Neural crest cell (in vitro differentiated cells): Measurements from ENCODE around the gene CACNA2D3. TPM values are rescaled to one million over a fixed set of nuclear protein-coding genes. Genes with fewer than 3 reads are reported as not detected.

Experiments
- DNase-seq: peaks from one replicate; pipeline ENCODE4 v3.0.0; 2021; ENCODE audit warnings: low read depth, mixed read lengths, low spot score
- H3K27ac Mint-ChIP-seq: one replicate; pipeline ENCODE4 v1.8.0; 2021; ENCODE audit warnings: mild to moderate bottlenecking, mixed read lengths; ENCODE audit not compliant: unreplicated experiment
- H3K27me3 Mint-ChIP-seq: 2 replicates; pipeline ENCODE4 v1.8.0; 2021; ENCODE audit warnings: low read depth, mild to moderate bottlenecking, mixed read lengths
- H3K36me3 Mint-ChIP-seq: 2 replicates; pipeline ENCODE4 v1.8.0; 2021; ENCODE audit warnings: low read depth, mild to moderate bottlenecking, mixed read lengths
- H3K4me1 Mint-ChIP-seq: 2 replicates; pipeline ENCODE4 v1.8.0; 2021; ENCODE audit warnings: mixed read lengths
- H3K4me3 Mint-ChIP-seq: one replicate; pipeline ENCODE4 v1.8.0; 2021; ENCODE audit warnings: mild to moderate bottlenecking, mixed read lengths
- H3K9me3 Mint-ChIP-seq: 2 replicates; pipeline ENCODE4 v1.8.0; 2021; ENCODE audit warnings: mixed read lengths
- CTCF ChIP-seq: fragments of 200-600 bp; sonication (generic); conservative IDR thresholded peaks from 2 replicates; pipeline ENCODE4 v1.5.0; 2021; ENCODE audit warnings: antibody characterized with exemption, mild to moderate bottlenecking
- total RNA-seq: library from RNA; stranded (reverse); gene quantifications from 2 replicates; pipeline ENCODE4 v1.2.1, GENCODE V29; 2021

CACNA2D3 gene
- total RNA-seq, 1 donor from 2014 or later, result 0.82 TPM

GRCh38 chr3:54760201-54760600 is 637.8 kb downstream of the CACNA2D3 start:
- no peak for TF ChIP-seq CTCF
- DNase-seq, result no peak
- Mint-ChIP-seq H3K27me3 (no peaks in the 10 kb centered on the region), H3K27ac (no peak overlapping the region), H3K9me3 (peaks cover 4% of the 10 kb centered on the region), H3K36me3 (no peaks in the 10 kb centered on the region), H3K4me3 (no peak overlapping the region), H3K4me1 (peaks cover 4% of the 10 kb centered on the region)

DNA sequence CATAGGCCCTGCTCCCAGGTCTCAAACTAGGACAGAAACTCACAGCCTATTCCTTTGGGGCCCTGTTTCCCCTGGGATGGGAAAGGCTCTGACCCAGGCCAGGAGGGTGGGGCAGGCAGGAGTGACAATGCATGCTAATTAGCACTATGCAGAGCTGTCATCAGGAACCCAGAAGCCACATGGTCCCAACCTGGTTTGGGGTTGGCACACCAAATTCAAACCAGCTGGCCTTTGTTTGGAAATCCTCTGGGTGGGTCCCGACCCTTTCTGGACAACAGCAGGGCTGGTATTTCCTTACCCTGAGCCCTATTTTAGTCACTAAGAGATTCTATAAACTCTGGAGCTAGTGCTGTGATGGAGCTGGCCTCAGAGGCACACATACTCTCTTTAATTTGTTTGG is 639.3 kb downstream of the CACNA2D3 start:
- no peak for DNase-seq
- no peak overlapping the region for H3K27ac Mint-ChIP-seq
- TF ChIP-seq CTCF, result no peak
- H3K4me3 Mint-ChIP-seq, result no peak overlapping the region
- H3K4me1 Mint-ChIP-seq, result peaks cover 6% of the 10 kb centered on the region
- H3K27me3 Mint-ChIP-seq, result no peaks in the 10 kb centered on the region
- no peaks in the 10 kb centered on the region for H3K36me3 Mint-ChIP-seq
- H3K9me3 Mint-ChIP-seq, result no peaks in the 10 kb centered on the region

DNA sequence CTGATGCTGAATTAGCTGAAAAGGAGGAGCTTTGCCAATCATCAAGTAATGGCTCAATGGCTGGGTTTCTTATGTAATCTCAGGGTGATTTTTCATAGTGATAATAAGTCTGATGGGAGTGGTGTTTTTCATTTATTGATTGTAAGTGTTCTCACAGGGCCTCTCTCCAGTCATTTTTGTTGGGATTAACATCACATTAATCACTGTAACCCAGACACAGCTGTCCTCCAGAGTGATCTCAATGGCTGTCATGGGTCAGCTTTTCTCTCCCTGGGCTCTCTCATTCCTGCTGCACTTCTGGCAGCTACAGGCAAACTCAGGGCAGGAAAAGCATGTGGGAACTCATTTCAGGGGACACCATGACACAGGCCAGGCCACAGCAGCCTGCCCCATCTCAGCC is 642.6 kb downstream of the CACNA2D3 start:
- H3K27ac Mint-ChIP-seq, result no peak overlapping the region
- no peaks in the 10 kb centered on the region for H3K27me3 Mint-ChIP-seq
- H3K9me3 Mint-ChIP-seq, result no peaks in the 10 kb centered on the region
- no peak for DNase-seq
- no peak overlapping the region for H3K4me3 Mint-ChIP-seq
- TF ChIP-seq CTCF, result no peak
- no peaks in the 10 kb centered on the region for H3K36me3 Mint-ChIP-seq
- H3K4me1 Mint-ChIP-seq, result peaks cover 6% of the 10 kb centered on the region

DNA sequence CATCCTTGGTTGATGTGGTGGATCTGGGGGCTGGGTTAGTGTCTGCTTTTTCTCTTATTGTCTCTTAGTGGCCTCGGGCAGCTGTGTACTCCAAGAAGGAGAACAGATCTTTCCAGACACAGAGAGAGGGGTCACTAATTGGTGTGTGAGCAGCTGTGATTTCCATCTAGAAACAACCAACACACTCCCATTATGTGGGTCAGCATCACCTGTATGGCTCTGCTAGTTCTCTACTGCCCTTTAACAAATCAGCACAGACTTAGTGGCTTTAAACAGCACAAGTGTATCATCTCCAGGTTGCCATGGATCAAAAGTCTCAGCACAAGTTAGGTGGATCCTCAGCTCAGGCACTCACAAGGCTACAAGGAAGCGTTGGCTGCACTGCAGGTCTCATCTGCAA is 648.7 kb downstream of the CACNA2D3 start:
- no peak for DNase-seq
- H3K4me3 Mint-ChIP-seq, result no peak overlapping the region
- H3K36me3 Mint-ChIP-seq, result no peaks in the 10 kb centered on the region
- no peak overlapping the region for H3K27ac Mint-ChIP-seq
- no peaks in the 10 kb centered on the region for H3K4me1 Mint-ChIP-seq
- TF ChIP-seq CTCF, result no peak
- peaks cover 4% of the 10 kb centered on the region for H3K27me3 Mint-ChIP-seq
- peaks cover 3% of the 10 kb centered on the region for H3K9me3 Mint-ChIP-seq

- no peak for DNase-seq
- TF ChIP-seq CTCF, result no peak
- Mint-ChIP-seq H3K9me3 (peaks cover 3% of the 10 kb centered on the region), H3K27ac (no peak overlapping the region), H3K4me1 (no peaks in the 10 kb centered on the region), H3K36me3 (no peaks in the 10 kb centered on the region), H3K4me3 (no peak overlapping the region), H3K27me3 (peaks cover 4% of the 10 kb centered on the region)
Observed at GRCh38 chr3:54772051-54772450, 649.7 kb downstream of the CACNA2D3 start.

GRCh38 chr3:54772746-54773145 is 650.4 kb downstream of the CACNA2D3 start:
- Mint-ChIP-seq H3K9me3 (peaks cover 3% of the 10 kb centered on the region), H3K36me3 (no peaks in the 10 kb centered on the region), H3K27me3 (peaks cover 4% of the 10 kb centered on the region), H3K4me1 (no peaks in the 10 kb centered on the region), H3K4me3 (no peak overlapping the region), H3K27ac (no peak overlapping the region)
- no peak for DNase-seq
- no peak for TF ChIP-seq CTCF
